GM23338 (cell line): ENCODE measurements around the gene LPAR1. TPM values are rescaled to one million over a fixed set of nuclear protein-coding genes. Genes with fewer than 3 reads are reported as not detected.

Experiments
- ATAC-seq: fragments of 200-7000 bp; cut with Tn5 transposase; 3 replicates; pipeline ENCODE4 v1.9.1; 2020
- DNase-seq: peaks from one replicate; pipeline ENCODE4 v3.0.0-alpha.2; 2015; ENCODE audit warnings: low spot score
- H2AFZ ChIP-seq: fragments of 200-600 bp; sonication (generic); 2 replicates; pipeline ENCODE4 v1.8.0; 2016; ENCODE audit warnings: antibody characterized with exemption, mild to moderate bottlenecking, moderate library complexity
- H3F3A ChIP-seq: fragments of 200-600 bp; sonication (generic); replicated peaks from 2 replicates; pipeline ENCODE4 v1.8.0; 2017; ENCODE audit warnings: antibody characterized with exemption, mixed run types, low read depth
- H3K27ac ChIP-seq: fragments of 200-600 bp; sonication (generic); 2 replicates; pipeline ENCODE4 v1.6.1; 2016; ENCODE audit warnings: low read depth
- H3K27me3 ChIP-seq: fragments of 200-600 bp; sonication (generic); 2 replicates; pipeline ENCODE4 v1.8.0; 2016; ENCODE audit warnings: mild to moderate bottlenecking, mixed run types, moderate library complexity; ENCODE audit not compliant: insufficient read depth
- H3K36me3 ChIP-seq: fragments of 200-600 bp; sonication (generic); 2 replicates; pipeline ENCODE4 v1.8.0; 2016; ENCODE audit warnings: mild to moderate bottlenecking; ENCODE audit not compliant: insufficient read depth
- H3K4me1 ChIP-seq: fragments of 200-600 bp; sonication (generic); 2 replicates; pipeline ENCODE4 v1.8.0; 2016; ENCODE audit warnings: mild to moderate bottlenecking, moderate library complexity; ENCODE audit not compliant: insufficient read depth
- H3K4me2 ChIP-seq: fragments of 200-600 bp; sonication (generic); 2 replicates; pipeline ENCODE4 v1.7.1; 2017; ENCODE audit warnings: mixed run types
- H3K4me3 ChIP-seq: fragments of 200-600 bp; sonication (generic); 2 replicates; pipeline ENCODE4 v1.6.1; 2016; ENCODE audit warnings: mixed run types
- H3K79me2 ChIP-seq: fragments of 200-600 bp; sonication (generic); replicated peaks from 2 replicates; pipeline ENCODE4 v1.8.0; 2017; ENCODE audit warnings: mild to moderate bottlenecking; ENCODE audit not compliant: insufficient read depth
- H3K9me2 ChIP-seq: fragments of 200-600 bp; sonication (generic); 2 replicates; pipeline ENCODE4 v1.8.0; 2017; ENCODE audit not compliant: insufficient read depth
- H4K20me1 ChIP-seq: fragments of 200-600 bp; sonication (generic); replicated peaks from 2 replicates; pipeline ENCODE4 v1.8.0; 2017; ENCODE audit warnings: mild to moderate bottlenecking; ENCODE audit not compliant: insufficient read depth
- H3K27ac Mint-ChIP-seq: 2 replicates; pipeline ENCODE4 v1.8.0; 2020; ENCODE audit warnings: inconsistent platforms, mild to moderate bottlenecking, moderate library complexity, mixed read lengths
- H3K27me3 Mint-ChIP-seq: 3 replicates; pipeline ENCODE4 v1.8.0; 2022; ENCODE audit warnings: low read depth, mild to moderate bottlenecking, moderate library complexity, mixed read lengths, inconsistent platforms; ENCODE audit not compliant: insufficient read depth, poor library complexity
- H3K36me3 Mint-ChIP-seq: 3 replicates; pipeline ENCODE4 v1.8.0; 2021; ENCODE audit warnings: low read depth, mild to moderate bottlenecking, inconsistent platforms, moderate library complexity, mixed read lengths
- H3K4me1 Mint-ChIP-seq: 3 replicates; pipeline ENCODE4 v1.8.0; 2020; ENCODE audit warnings: mild to moderate bottlenecking, inconsistent platforms, mixed read lengths
- H3K4me3 Mint-ChIP-seq: 3 replicates; pipeline ENCODE4 v1.8.0; 2021; ENCODE audit warnings: moderate library complexity, mild to moderate bottlenecking, inconsistent platforms, mixed read lengths
- H3K9me3 Mint-ChIP-seq: 3 replicates; pipeline ENCODE4 v1.8.0; 2020; ENCODE audit warnings: moderate library complexity, mild to moderate bottlenecking, inconsistent platforms, mixed read lengths
- CREB1 ChIP-seq: fragments of 250-450 bp; sonication (Bioruptor Pico); IDR thresholded peaks from 2 replicates; pipeline ENCODE4 v1.5.0; 2020; ENCODE audit warnings: low read depth, mild to moderate bottlenecking, moderate library complexity
- CTCF ChIP-seq, 2 experiments: fragments of 200-600 bp in 1 of 2; sonication (generic) in 1 of 2; conservative IDR thresholded peaks; 2 replicates each; pipeline versions ENCODE4 v1.5.1 to v1.6.1; 2016 to 2017; ENCODE audit warnings: antibody characterized with exemption in 2 of 2, low read depth in 2 of 2, mild to moderate bottlenecking in 2 of 2, moderate library complexity in 1 of 2
- ETS1 ChIP-seq: IDR thresholded peaks from 2 replicates; pipeline ENCODE4 v1.6.1; 2016; ENCODE audit warnings: antibody characterized with exemption
- EZH2 ChIP-seq: fragments of 200-600 bp; sonication (generic); IDR thresholded peaks from one replicate; pipeline ENCODE4 v1.8.0; 2017; ENCODE audit warnings: antibody characterized with exemption, mild to moderate bottlenecking, low read depth; ENCODE audit not compliant: unreplicated experiment
- EZH2phosphoT487 ChIP-seq: fragments of 200-600 bp; sonication (generic); IDR thresholded peaks from one replicate; pipeline ENCODE4 v1.8.1; 2018; ENCODE audit warnings: antibody characterized with exemption; ENCODE audit not compliant: unreplicated experiment
- JUNB ChIP-seq: IDR thresholded peaks from one replicate; pipeline ENCODE4 v1.6.1; 2016; ENCODE audit warnings: antibody characterized with exemption; ENCODE audit not compliant: unreplicated experiment
- NANOG ChIP-seq: IDR thresholded peaks from 2 replicates; pipeline ENCODE4 v1.6.1; 2016; ENCODE audit warnings: antibody characterized with exemption, borderline replicate concordance
- POLR2AphosphoS5 ChIP-seq: IDR thresholded peaks from 2 replicates; pipeline ENCODE4 v1.6.1; 2016; ENCODE audit warnings: antibody characterized with exemption, low read depth
- REST ChIP-seq: IDR thresholded peaks from one replicate; pipeline ENCODE4 v1.6.1; 2018; ENCODE audit warnings: antibody characterized with exemption; ENCODE audit not compliant: unreplicated experiment
- STAT1 ChIP-seq: IDR thresholded peaks from one replicate; pipeline ENCODE4 v1.6.1; 2016; ENCODE audit warnings: antibody characterized with exemption; ENCODE audit not compliant: unreplicated experiment
- ZNF114 ChIP-seq: fragments of 250-450 bp; sonication (Bioruptor Pico); IDR thresholded peaks from 2 replicates; pipeline ENCODE4 v1.5.0; 2020; ENCODE audit warnings: mild to moderate bottlenecking, moderate library complexity
- ZNF331 ChIP-seq: fragments of 250-450 bp; sonication (Bioruptor Pico); IDR thresholded peaks from 2 replicates; pipeline ENCODE4 v1.5.0; 2020; ENCODE audit warnings: low read depth, mild to moderate bottlenecking, moderate library complexity
- polyA plus RNA-seq: library from polyadenylated mRNA; unstranded; fragments of >200 nt; fragmentation: Nextera tagmentation; extraction: Ambion mirVana; gene quantifications from 2 replicates; pipeline ENCODE4 v1.2.1, GENCODE V29; 2016
- total RNA-seq: library from RNA; depleted of rRNA; stranded (reverse); fragments of >200 nt; shearing (Covaris generic); gene quantifications from 2 replicates; pipeline ENCODE4 v1.2.3, GENCODE V29; 2014

The LPAR1 gene
- total and polyA plus RNA-seq, 2 experiments from 2014 or later = 1.0 to 3.8 TPM

GRCh38 chr9:111034898-111035539 lies 3.3 kb downstream of the LPAR1 start:
- Mint-ChIP-seq H3K27ac (no peak overlapping the region), H3K4me1 (peaks cover 40% of the 10 kb centered on the region)

GRCh38 chr9:111034170-111034897 lies 3.9 kb downstream of the LPAR1 start:
- H4K20me1 ChIP-seq = no peaks in the 10 kb centered on the region
- TF ChIP-seq JUNB (no peak), ZNF331 (CRISPR knock-in tag) (no peak), POLR2AphosphoS5 (no peak), NANOG (no peak), REST (no peak), CTCF (conservative IDR thresholded peaks at IDR 0.05; ENCODE audit: low read depth in 2 of 2) (no peak), CREB1 (CRISPR knock-in tag) (no peak), ETS1 (no peak), EZH2phosphoT487 (no peak), EZH2 (no peak), STAT1 (no peak), ZNF114 (CRISPR knock-in tag) (no peak)

More at GRCh38 chr9:111034898-111035539, 3.3 kb downstream of the LPAR1 start:
- H3K27me3 ChIP-seq = peaks cover 33% of the 10 kb centered on the region
- peaks cover 16% of the 10 kb centered on the region for H3K4me1 ChIP-seq
- Mint-ChIP-seq H3K27me3 (peaks cover 23% of the 10 kb centered on the region), H3K36me3 (no peaks in the 10 kb centered on the region; the same call in 2 of the 3 replicates), H3K4me3 (no peak overlapping the region), H3K9me3 (no peaks in the 10 kb centered on the region; the same call in 2 of the 3 replicates)
- H3K36me3 ChIP-seq = no peaks in the 10 kb centered on the region
- DNase-seq (no peak), ATAC-seq (no peak)
- no peak overlapping the region for H3K27ac ChIP-seq
- peaks cover 9% of the 10 kb centered on the region; the same call in 1 of the 2 replicates for H3K79me2 ChIP-seq
- H3K4me3 ChIP-seq = no peak overlapping the region
- no peaks in the 10 kb centered on the region for H3K9me2 ChIP-seq
- no peak for TF ChIP-seq ETS1
- H2AFZ ChIP-seq = no peak overlapping the region
- 0 out of 2 replicates have a peak overlapping the region, but pooled peaks have one; percentile 77 for H3K4me2 ChIP-seq
- no peaks in the 10 kb centered on the region for H4K20me1 ChIP-seq
- no peaks in the 10 kb centered on the region for H3F3A ChIP-seq

More at GRCh38 chr9:111034170-111034897, 3.9 kb downstream of the LPAR1 start:
- peaks cover 19% of the 10 kb centered on the region for H3K27me3 Mint-ChIP-seq
- Histone ChIP-seq H3K27me3 (peaks cover 26% of the 10 kb centered on the region), H3K4me1 (peaks cover 16% of the 10 kb centered on the region), H3K27ac (no peak overlapping the region), H2AFZ (no peak overlapping the region), H3F3A (no peaks in the 10 kb centered on the region), H3K4me2 (no peak overlapping the region), H3K79me2 (peaks cover 9% of the 10 kb centered on the region; the same call in 1 of the 2 replicates), H3K36me3 (no peaks in the 10 kb centered on the region), H3K9me2 (no peaks in the 10 kb centered on the region), H3K4me3 (no peak overlapping the region)
- H3K9me3 Mint-ChIP-seq = no peaks in the 10 kb centered on the region; the same call in 2 of the 3 replicates
- DNase-seq (no peak), ATAC-seq (no peak)
- H3K36me3 Mint-ChIP-seq = no peaks in the 10 kb centered on the region; the same call in 2 of the 3 replicates
- peaks cover 40% of the 10 kb centered on the region for H3K4me1 Mint-ChIP-seq
- no peak overlapping the region for H3K27ac Mint-ChIP-seq
- H3K4me3 Mint-ChIP-seq = no peak overlapping the region
